ENCODE data around the gene RNGTT.
"Not testable (repeated sequence)": the region's sequence is repeated elsewhere in the genome, so short reads cannot be mapped to it uniquely, and the experiment has no call there.

The RNGTT gene

GRCh38 chr6:88864359-88865054 is 98.9 kb downstream of the RNGTT start:
- DNase-seq (ENCODE audit: low read depth in 2 of 2) = no peak

- no peak for DNase-seq (ENCODE audit: low read depth in 2 of 2)
Observed at GRCh38 chr6:88860310-88860709, 103.1 kb downstream of the RNGTT start.

GRCh38 chr6:88858455-88858854 is 105.0 kb downstream of the RNGTT start:
- DNase-seq (ENCODE audit: low read depth in 2 of 2) = no peak

- DNase-seq (ENCODE audit: low read depth in 2 of 2) = no peak
Observed at GRCh38 chr6:88856566-88856965, 106.9 kb downstream of the RNGTT start.

GRCh38 chr6:88855541-88856147 is 107.8 kb downstream of the RNGTT start:
- no peak for DNase-seq (ENCODE audit: low read depth in 2 of 2)

GRCh38 chr6:88852775-88853174 is 110.6 kb downstream of the RNGTT start:
- no peak for DNase-seq (ENCODE audit: low read depth in 2 of 2)

- no peak for DNase-seq (ENCODE audit: low read depth in 2 of 2)
Observed at GRCh38 chr6:88852000-88852399, 111.4 kb downstream of the RNGTT start.

GRCh38 chr6:88848870-88849269 is 114.5 kb downstream of the RNGTT start:
- DNase-seq (ENCODE audit: low read depth in 2 of 2) = no peak

- no peak for DNase-seq (ENCODE audit: low read depth in 2 of 2)
Observed at GRCh38 chr6:88843040-88843439, 120.4 kb downstream of the RNGTT start.

GRCh38 chr6:88842320-88842719 is 121.1 kb downstream of the RNGTT start:
- DNase-seq (ENCODE audit: low read depth in 2 of 2) = no peak

- DNase-seq (ENCODE audit: low read depth in 2 of 2) = no peak
Observed at GRCh38 chr6:88840796-88841539, 122.5 kb downstream of the RNGTT start.

- no peak for DNase-seq (ENCODE audit: low read depth in 2 of 2)
Observed at GRCh38 chr6:88840289-88840688, 123.1 kb downstream of the RNGTT start.

- no peak for DNase-seq (ENCODE audit: low read depth in 2 of 2)
Observed at GRCh38 chr6:88839280-88839679, 124.1 kb downstream of the RNGTT start.

GRCh38 chr6:88835210-88835609 is 128.2 kb downstream of the RNGTT start:
- no peak for DNase-seq (ENCODE audit: low read depth in 2 of 2)

GRCh38 chr6:88833071-88833470 is 130.3 kb downstream of the RNGTT start:
- not testable (repeated sequence) for DNase-seq (ENCODE audit: low read depth in 2 of 2)

- not testable (repeated sequence) for DNase-seq (ENCODE audit: low read depth in 2 of 2)
Observed at GRCh38 chr6:88827599-88827998, 135.8 kb downstream of the RNGTT start.

GRCh38 chr6:88825856-88826255 is 137.6 kb downstream of the RNGTT start:
- no peak for DNase-seq (ENCODE audit: low read depth in 2 of 2)

- DNase-seq (ENCODE audit: low read depth in 2 of 2) = no peak
Observed at GRCh38 chr6:88823998-88824397, 139.4 kb downstream of the RNGTT start.

GRCh38 chr6:88815491-88815890 is 147.9 kb downstream of the RNGTT start:
- no peak for DNase-seq (ENCODE audit: low read depth in 2 of 2)

GRCh38 chr6:88814909-88815308 is 148.5 kb downstream of the RNGTT start:
- no peak for DNase-seq (ENCODE audit: low read depth in 2 of 2)

- DNase-seq (ENCODE audit: low read depth in 2 of 2) = no peak
Observed at GRCh38 chr6:88813045-88813444, 150.4 kb downstream of the RNGTT start.

- no peak for DNase-seq (ENCODE audit: low read depth in 2 of 2)
Observed at GRCh38 chr6:88810701-88811100, 152.7 kb downstream of the RNGTT start.

GRCh38 chr6:88810089-88810488 is 153.3 kb downstream of the RNGTT start:
- no peak for DNase-seq (ENCODE audit: low read depth in 2 of 2)

Data from stimulated activated CD8-positive, alpha-beta memory T cell treated with anti-CD3 and anti-CD28 coated beads, Interleukin-15, amount 100 ng/mL, for 4 hours (primary cell).